Fibroblast of lung (primary cell): ENCODE measurements around the gene GPR137.

Experiments used
- CTCF ChIP-seq, 2 donors: IDR thresholded peaks in 1 of 2; conservative IDR thresholded peaks in 1 of 2; 1 replicate in 1 of 2; 2 replicates in 1 of 2; pipeline ENCODE4 v1.5.1; 2011 to 2012; ENCODE audit warnings: low read length in 2 of 2, control low read depth in 1 of 2, inconsistent platforms in 1 of 2, low read depth in 1 of 2, mild to moderate bottlenecking in 1 of 2
- EZH2 ChIP-seq: IDR thresholded peaks from 2 replicates; pipeline ENCODE4 v1.5.1; 2012; ENCODE audit warnings: low read length, control low read depth, mild to moderate bottlenecking; ENCODE audit errors: missing control alignments

GRCh38 chr11:64327993-64328392, 42.3 kb downstream of the GPR137 start:
- TF ChIP-seq EZH2 (no peak), CTCF (conservative IDR thresholded peaks at IDR 0.05 in 1 of 2, IDR thresholded peaks at IDR 0.05 in 1 of 2; ENCODE audit: low read depth in 1 of 2, low read length in 2 of 2) (no peak)
